K562 (cell line): ENCODE data around the gene SNRNP200. TPM values are rescaled to one million over a fixed set of nuclear protein-coding genes. Genes with fewer than 3 reads are reported as not detected.
A peak's percentile ranks its signal among the peaks of the same experiment; 100 is the strongest.

ENCODE experiments used
- BCLAF1 ChIP-seq, 2 experiments: fragments of 450-650 bp in 1 of 2; IDR thresholded peaks; 2 replicates each; pipeline ENCODE4 v1.6.1; 2011 to 2017; ENCODE audit warnings: low read depth in 2 of 2, antibody characterized with exemption in 1 of 2, borderline replicate concordance in 1 of 2, low read length in 1 of 2, mild to moderate bottlenecking in 1 of 2, mixed read lengths in 1 of 2; ENCODE audit not compliant: control insufficient read depth in 1 of 2
- ELF2 ChIP-seq: fragments of 250-450 bp; sonication (Bioruptor Pico); IDR thresholded peaks from 2 replicates; pipeline ENCODE4 v1.5.0; 2021; ENCODE audit warnings: mild to moderate bottlenecking
- FOXJ2 ChIP-seq: fragments of 200-800 bp; sonication (Bioruptor generic); IDR thresholded peaks from 2 replicates; pipeline ENCODE4 v1.6.1; 2016; ENCODE audit warnings: missing genetic modification characterization, missing compliant biosample characterization
- HCFC1 ChIP-seq: IDR thresholded peaks from 2 replicates; pipeline ENCODE4 v1.6.1; 2012; ENCODE audit warnings: low read depth, low read length, improper control_type of control experiment
- HDAC6 ChIP-seq: IDR thresholded peaks from 2 replicates; pipeline ENCODE4 v1.6.1; 2012; ENCODE audit warnings: low read depth, mild to moderate bottlenecking, control low read depth, inconsistent platforms, low read length, moderate library complexity
- HEY1 ChIP-seq: fragments of 250-450 bp; sonication (Bioruptor Pico); IDR thresholded peaks from 2 replicates; pipeline ENCODE4 v1.5.0; 2020; ENCODE audit warnings: mild to moderate bottlenecking, moderate library complexity, borderline replicate concordance
- HMG20B ChIP-seq: fragments of 250-450 bp; sonication (Bioruptor Pico); IDR thresholded peaks from 2 replicates; pipeline ENCODE4 v1.5.0; 2021; ENCODE audit warnings: mild to moderate bottlenecking
- HOMEZ ChIP-seq: fragments of 250-450 bp; sonication (Bioruptor Pico); IDR thresholded peaks from 2 replicates; pipeline ENCODE4 v1.4.0; 2020; ENCODE audit warnings: mild to moderate bottlenecking, moderate library complexity
- NBN ChIP-seq: fragments of 450-650 bp; IDR thresholded peaks from 2 replicates; pipeline ENCODE4 v1.6.1; 2016; ENCODE audit warnings: low read depth, mild to moderate bottlenecking
- POLR2G ChIP-seq: fragments of 200-400 bp; formaldehyde crosslinking; IDR thresholded peaks from 2 replicates; pipeline ENCODE4 v1.6.1; 2017; ENCODE audit warnings: low read depth, mild to moderate bottlenecking, antibody characterized with exemption, low read length, moderate library complexity
- POU5F1 ChIP-seq: fragments of 150-350 bp; IDR thresholded peaks from 2 replicates; pipeline ENCODE4 v1.6.1; 2014; ENCODE audit warnings: borderline replicate concordance, low read length, low read depth, mild to moderate bottlenecking; ENCODE audit not compliant: partially characterized antibody
- PRMT5 ChIP-seq: sonication (generic); formaldehyde crosslinking; IDR thresholded peaks from 2 replicates; pipeline ENCODE4 v1.5.0; 2020; ENCODE audit warnings: missing genetic modification reagents
- RFX1 ChIP-seq: fragments of 450-650 bp; IDR thresholded peaks from 2 replicates; pipeline ENCODE4 v1.6.1; 2016; ENCODE audit warnings: mild to moderate bottlenecking, moderate library complexity
- SLC30A9 ChIP-seq: fragments of 250-450 bp; sonication (Bioruptor Pico); IDR thresholded peaks from 2 replicates; pipeline ENCODE4 v1.8.0; 2022; ENCODE audit warnings: mild to moderate bottlenecking, moderate library complexity
- SMARCA5 ChIP-seq: fragments of 450-650 bp; IDR thresholded peaks from 2 replicates; pipeline ENCODE4 v1.6.1; 2016
- SMARCB1 ChIP-seq: IDR thresholded peaks from 2 replicates; pipeline ENCODE4 v1.6.1; 2011; ENCODE audit warnings: improper control_type of control experiment, low read depth; ENCODE audit not compliant: insufficient read length
- YBX1 ChIP-seq: fragments of 450-650 bp; IDR thresholded peaks from 2 replicates; pipeline ENCODE4 v1.7.1; 2016; ENCODE audit warnings: mild to moderate bottlenecking
- ZNF449 ChIP-seq: fragments of 250-450 bp; sonication (Bioruptor Pico); IDR thresholded peaks from 2 replicates; pipeline ENCODE4 v1.8.0; 2022; ENCODE audit warnings: moderate library complexity, mild to moderate bottlenecking, inconsistent platforms
- polyA plus RNA-seq, 8 experiments: library from polyadenylated mRNA; depleted of rRNA in 4 of 8; stranded (reverse) in 5 of 8; unstranded in 3 of 8; fragments of >200 nt; fragmentation: Nextera tagmentation in 2 of 8; fragmentation: Illumina TruSeq in 1 of 8; extraction: Ambion mirVana in 2 of 8; extraction: Trizol in 1 of 8; gene quantifications; 2 replicates each; pipeline versions ENCODE4 v1.2.1 to v1.2.3, GENCODE V29; 2011 to 2014; ENCODE audit warnings: inconsistent platforms in 1 of 8, missing spikeins in 1 of 8
- total RNA-seq, 7 experiments: library from RNA; depleted of rRNA in 6 of 7; stranded (reverse); fragments of >200 nt in 6 of 7; fragmentation: Illumina TruSeq in 2 of 7; extraction: Trizol in 2 of 7; gene quantifications; 2 replicates each; pipeline versions ENCODE4 v1.2.1 to v1.2.3, GENCODE V29; 2011 to 2021; ENCODE audit warnings: low replicate concordance in 1 of 7
- TF ChIP-seq, protein P1 (sequence below): fragments of 450-650 bp; conservative IDR thresholded peaks from 2 replicates; pipeline ENCODE4 v1.6.1; 2016; ENCODE audit warnings: missing genetic modification characterization, low read depth, mild to moderate bottlenecking, missing compliant biosample characterization, moderate library complexity
- TF ChIP-seq, protein P2 (sequence below): sonication (generic); formaldehyde crosslinking; IDR thresholded peaks from 2 replicates; pipeline ENCODE4 v1.8.1; 2022; ENCODE audit warnings: missing genetic modification reagents

SNRNP200 gene
- total and polyA plus RNA-seq, 9 of the 15 experiments (the other 6 are each of a cell fraction or from before 2014, with no cell fraction given): 76.1 to 231 (median 155) TPM

DNA sequence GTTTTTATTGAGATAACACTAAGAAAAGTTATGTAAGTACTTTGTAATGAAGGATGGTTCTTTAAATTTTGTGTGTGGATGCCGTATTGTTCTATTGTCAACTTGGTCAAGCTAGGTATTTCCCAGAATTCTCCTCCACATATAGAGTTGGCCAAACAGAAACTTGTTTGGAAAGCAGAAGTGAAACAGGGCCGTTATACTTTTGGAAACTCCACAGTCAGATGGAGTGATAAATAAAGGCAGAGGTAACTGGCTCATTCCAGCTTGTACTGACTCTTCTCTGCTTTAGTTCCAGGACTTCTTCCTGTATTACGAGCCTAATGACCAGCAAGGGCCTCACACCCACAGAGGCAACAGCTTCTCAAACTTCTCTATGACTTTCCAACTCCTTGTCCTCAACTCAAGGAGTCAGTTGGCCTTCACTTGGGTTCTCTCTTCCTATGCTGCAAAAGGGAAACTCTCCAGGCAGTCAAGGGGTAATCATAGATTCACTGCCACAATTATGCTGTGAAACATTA, 80.3 kb downstream of the SNRNP200 start (continued):
- TF ChIP-seq HMG20B (CRISPR knock-in tag): no peak
- no peak for TF ChIP-seq PRMT5
- TF ChIP-seq HEY1: peak; percentile 79
- no peak for TF ChIP-seq SMARCA5
- TF ChIP-seq SMARCB1: no peak
- TF ChIP-seq ELF2 (CRISPR knock-in tag): peak; percentile 37; the same call in 1 of the 2 replicates
- no peak for TF ChIP-seq NBN
- no peak for TF ChIP-seq FOXJ2 (tag)
- TF ChIP-seq, protein P1, sequence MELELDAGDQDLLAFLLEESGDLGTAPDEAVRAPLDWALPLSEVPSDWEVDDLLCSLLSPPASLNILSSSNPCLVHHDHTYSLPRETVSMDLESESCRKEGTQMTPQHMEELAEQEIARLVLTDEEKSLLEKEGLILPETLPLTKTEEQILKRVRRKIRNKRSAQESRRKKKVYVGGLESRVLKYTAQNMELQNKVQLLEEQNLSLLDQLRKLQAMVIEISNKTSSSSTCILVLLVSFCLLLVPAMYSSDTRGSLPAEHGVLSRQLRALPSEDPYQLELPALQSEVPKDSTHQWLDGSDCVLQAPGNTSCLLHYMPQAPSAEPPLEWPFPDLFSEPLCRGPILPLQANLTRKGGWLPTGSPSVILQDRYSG (tag): peak; percentile 80
- peak; percentile 90 for TF ChIP-seq ZNF449 (CRISPR knock-in tag)
- TF ChIP-seq, protein P2, sequence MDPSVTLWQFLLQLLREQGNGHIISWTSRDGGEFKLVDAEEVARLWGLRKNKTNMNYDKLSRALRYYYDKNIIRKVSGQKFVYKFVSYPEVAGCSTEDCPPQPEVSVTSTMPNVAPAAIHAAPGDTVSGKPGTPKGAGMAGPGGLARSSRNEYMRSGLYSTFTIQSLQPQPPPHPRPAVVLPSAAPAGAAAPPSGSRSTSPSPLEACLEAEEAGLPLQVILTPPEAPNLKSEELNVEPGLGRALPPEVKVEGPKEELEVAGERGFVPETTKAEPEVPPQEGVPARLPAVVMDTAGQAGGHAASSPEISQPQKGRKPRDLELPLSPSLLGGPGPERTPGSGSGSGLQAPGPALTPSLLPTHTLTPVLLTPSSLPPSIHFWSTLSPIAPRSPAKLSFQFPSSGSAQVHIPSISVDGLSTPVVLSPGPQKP (CRISPR knock-in tag): no peak
- TF ChIP-seq HDAC6: no peak
- TF ChIP-seq SLC30A9: no peak
- TF ChIP-seq RFX1: no peak
- no peak for TF ChIP-seq HCFC1
- TF ChIP-seq HOMEZ (CRISPR knock-in tag): no peak
- no peak for TF ChIP-seq YBX1
- no peak for TF ChIP-seq BCLAF1 (IDR thresholded peaks at IDR 0.05; ENCODE audit: borderline replicate concordance in 1 of 2, control insufficient read depth in 1 of 2, low read depth in 2 of 2, low read length in 1 of 2)
- TF ChIP-seq POLR2G: no peak
- no peak for TF ChIP-seq POU5F1
